Raji (cell line): ENCODE data around the gene KNCN.

Source experiments
- POLR2A ChIP-seq: IDR thresholded peaks from 2 replicates; pipeline ENCODE4 v1.6.1; 2011; ENCODE audit warnings: low read depth, low read length, control low read depth; ENCODE audit not compliant: insufficient read depth

Gene KNCN

GRCh38 chr1:46510341-46510997 is 41.0 kb downstream of the KNCN start:
- TF ChIP-seq POLR2A: no peak

- TF ChIP-seq POLR2A: no peak
These were observed 42.7 kb downstream of the KNCN start for GRCh38 chr1:46508757-46509156.

GRCh38 chr1:46506470-46507219 is 44.8 kb downstream of the KNCN start:
- no peak for TF ChIP-seq POLR2A

GRCh38 chr1:46503421-46503820 is 48.0 kb downstream of the KNCN start:
- TF ChIP-seq POLR2A: no peak

- no peak for TF ChIP-seq POLR2A
These were observed 49.9 kb downstream of the KNCN start for GRCh38 chr1:46501528-46501927.

- no peak for TF ChIP-seq POLR2A
These were observed 53.8 kb downstream of the KNCN start for GRCh38 chr1:46497665-46498064.

GRCh38 chr1:46497020-46497419 is 54.4 kb downstream of the KNCN start:
- TF ChIP-seq POLR2A: no peak

GRCh38 chr1:46496505-46496904 is 54.9 kb downstream of the KNCN start:
- TF ChIP-seq POLR2A: no peak

GRCh38 chr1:46495778-46496177 is 55.7 kb downstream of the KNCN start:
- no peak for TF ChIP-seq POLR2A
